Neural cell (in vitro differentiated cells): Measurements from ENCODE around the gene PTPRR.

Experiments
- CTCF ChIP-seq: fragments of 450-650 bp; IDR thresholded peaks from 2 replicates; pipeline ENCODE4 v1.5.1; 2014; ENCODE audit warnings: antibody characterized with exemption, mild to moderate bottlenecking, moderate library complexity; ENCODE audit not compliant: poor library complexity, severe bottlenecking
- EP300 ChIP-seq: fragments of 450-650 bp; conservative IDR thresholded peaks from 2 replicates; pipeline ENCODE4 v1.6.1; 2014; ENCODE audit warnings: antibody characterized with exemption, mild to moderate bottlenecking, moderate library complexity; ENCODE audit not compliant: poor library complexity, severe bottlenecking
- EZH2 ChIP-seq: fragments of 200-600, 300-800 bp; shearing (Covaris generic), sonication (generic); IDR thresholded peaks from 2 replicates; pipeline ENCODE4 v1.6.1; 2014; ENCODE audit warnings: antibody characterized with exemption, low read length, borderline replicate concordance, mild to moderate bottlenecking; ENCODE audit not compliant: insufficient read depth, poor library complexity, severe bottlenecking
- MXI1 ChIP-seq: fragments of 450-650 bp; conservative IDR thresholded peaks from 2 replicates; pipeline ENCODE4 v1.6.1; 2014; ENCODE audit warnings: antibody characterized with exemption, mild to moderate bottlenecking; ENCODE audit not compliant: poor library complexity, severe bottlenecking
- POLR2AphosphoS5 ChIP-seq: IDR thresholded peaks from 2 replicates; pipeline ENCODE4 v1.6.1; 2012
- RAD21 ChIP-seq: fragments of 450-650 bp; conservative IDR thresholded peaks from 2 replicates; pipeline ENCODE4 v1.6.1; 2014; ENCODE audit warnings: antibody characterized with exemption, mild to moderate bottlenecking, moderate library complexity
- SMC3 ChIP-seq: fragments of 450-650 bp; conservative IDR thresholded peaks from 2 replicates; pipeline ENCODE4 v1.6.1; 2014; ENCODE audit warnings: antibody characterized with exemption, mild to moderate bottlenecking, moderate library complexity; ENCODE audit not compliant: poor library complexity
- TAF1 ChIP-seq: IDR thresholded peaks from 2 replicates; pipeline ENCODE4 v1.6.1; 2012; ENCODE audit warnings: low read depth

- TF ChIP-seq CTCF (no peak), RAD21 (no peak), POLR2AphosphoS5 (no peak), TAF1 (no peak), EZH2 (no peak), SMC3 (no peak), EP300 (no peak), MXI1 (no peak)
Measured at GRCh38 chr12:70812136-70812535, 108.4 kb downstream of the PTPRR start.
